DMS79 treated with DMSO at 0.1 percent for 48 hours (cell line): Measurements from ENCODE around the gene CDK14.
A peak's percentile ranks its signal among the peaks of the same experiment; 100 is the strongest.

Experiments used
- DNase-seq: peaks from one replicate; lab custom pipeline; 2025; lab: John Stamatoyannopoulos, UW

The CDK14 gene

GRCh38 chr7:90595801-90596670 lies at the start of gene CDK14:
Gene CDK14 (plus strand): TSS chr7:90596321. CDS start chr7:90596628, 307 bp downstream.
- DNase-seq: peak; percentile 40

DNA sequence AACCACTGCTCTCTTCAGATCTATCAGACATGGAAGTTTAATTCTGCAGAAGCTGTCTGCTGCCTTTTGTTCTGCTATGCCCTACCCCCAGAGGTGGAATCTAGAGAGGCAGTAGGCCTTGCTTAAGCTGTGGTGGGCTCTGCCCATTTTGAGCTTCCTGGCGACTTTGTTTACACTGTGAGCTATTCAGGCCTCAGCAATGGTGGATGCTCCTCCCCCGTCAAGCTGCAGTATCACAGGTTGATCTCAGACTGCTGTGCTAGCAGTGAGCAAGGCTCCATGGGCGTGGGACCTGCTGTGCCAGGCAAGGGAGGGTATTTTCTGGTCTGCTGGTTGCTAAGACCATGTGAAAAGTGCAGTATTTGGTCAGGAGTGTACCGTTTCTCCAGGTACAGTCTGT lies 45.1 kb upstream of the CDK14 start:
- no peak for DNase-seq

- DNase-seq: no peak
Observed at GRCh38 chr7:90552521-90552920, 43.6 kb upstream of the CDK14 start.

- no peak for DNase-seq
Observed at GRCh38 chr7:90560730-90561129, 35.4 kb upstream of the CDK14 start.

GRCh38 chr7:90563286-90563685 lies 32.8 kb upstream of the CDK14 start:
- DNase-seq: no peak

- no peak for DNase-seq
Observed at GRCh38 chr7:90564455-90564854, 31.7 kb upstream of the CDK14 start.

DNA sequence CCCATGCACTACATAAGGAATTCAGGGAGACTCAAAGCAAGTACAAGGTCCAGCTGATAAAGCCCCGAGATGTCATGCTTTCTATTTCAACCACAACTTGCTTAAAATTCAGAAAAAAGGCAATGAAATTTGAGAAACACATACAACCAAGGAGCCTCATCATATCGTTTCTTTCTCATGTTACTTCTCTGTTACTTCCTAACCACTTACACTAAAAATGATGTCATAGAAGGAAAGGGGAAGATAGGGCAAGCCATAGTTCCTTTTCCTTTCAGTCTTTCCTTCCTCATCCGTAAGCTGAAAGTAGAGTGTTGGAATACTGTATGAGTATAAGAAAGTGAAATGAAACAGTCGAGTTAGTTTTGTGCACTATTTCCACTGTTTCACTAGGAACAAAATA lies 27.9 kb upstream of the CDK14 start:
- DNase-seq: no peak

GRCh38 chr7:90569368-90569767 lies 26.8 kb upstream of the CDK14 start:
- DNase-seq: no peak

DNA sequence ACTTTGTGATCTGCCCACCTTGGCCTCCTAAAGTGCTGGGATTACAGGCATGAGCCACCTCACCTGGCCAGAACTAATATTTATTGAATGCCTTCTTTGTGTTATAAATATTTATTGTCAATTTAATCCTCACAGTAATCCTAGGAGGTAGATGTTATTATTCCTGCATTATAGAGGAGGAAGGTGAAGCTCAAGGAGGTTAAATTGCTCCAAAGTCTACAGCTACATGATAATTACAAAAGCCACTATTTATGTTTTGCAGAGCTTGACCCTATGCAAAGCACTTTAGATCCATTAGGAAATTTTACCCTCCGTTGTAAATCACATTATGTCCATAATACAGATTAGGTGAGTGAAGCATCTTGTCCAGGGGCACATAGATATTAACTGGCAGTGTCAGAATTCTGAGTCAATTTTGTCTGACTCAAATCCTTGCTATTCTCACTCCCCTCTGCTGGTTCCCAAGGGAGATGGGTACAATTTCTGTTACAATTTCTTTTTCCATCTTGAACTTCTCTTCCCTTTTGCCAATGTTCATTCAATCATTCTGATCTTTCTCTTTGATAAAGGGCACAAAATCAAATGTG lies 25.7 kb upstream of the CDK14 start:
- no peak for DNase-seq

DNA sequence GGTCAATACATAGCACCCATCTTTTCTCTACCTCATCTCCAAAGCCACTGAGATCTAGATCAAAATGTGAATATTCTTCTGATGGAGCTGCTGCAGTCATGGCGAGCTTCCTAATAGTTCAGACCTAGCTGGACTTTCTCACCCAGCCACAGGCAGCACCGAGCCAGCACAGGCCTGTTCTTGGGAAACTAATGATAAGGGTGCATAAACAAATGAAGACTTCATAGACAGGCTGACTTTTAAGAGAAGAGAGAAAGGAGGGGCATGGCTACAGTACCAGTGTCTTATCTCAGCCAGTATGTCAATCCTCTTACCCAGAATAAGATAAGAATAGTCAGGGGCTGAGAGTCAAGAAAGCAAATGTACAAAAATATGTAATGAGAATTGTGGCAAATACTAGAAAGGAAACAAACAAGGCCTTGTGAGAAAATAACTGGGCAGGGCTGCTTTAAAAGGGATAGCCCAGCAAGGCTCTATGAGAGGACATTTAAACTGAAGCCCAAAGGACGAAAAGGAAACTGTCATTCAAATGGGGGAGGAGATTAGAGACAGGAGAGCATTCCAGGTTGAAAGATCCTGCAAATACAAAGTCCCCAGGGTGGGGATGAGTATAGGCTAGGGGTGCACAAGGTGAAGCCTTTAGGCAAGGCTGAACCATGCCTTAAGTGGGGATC lies 21.8 kb upstream of the CDK14 start:
- no peak for DNase-seq

- no peak for DNase-seq
Observed at GRCh38 chr7:90574820-90575187, 21.3 kb upstream of the CDK14 start.

DNA sequence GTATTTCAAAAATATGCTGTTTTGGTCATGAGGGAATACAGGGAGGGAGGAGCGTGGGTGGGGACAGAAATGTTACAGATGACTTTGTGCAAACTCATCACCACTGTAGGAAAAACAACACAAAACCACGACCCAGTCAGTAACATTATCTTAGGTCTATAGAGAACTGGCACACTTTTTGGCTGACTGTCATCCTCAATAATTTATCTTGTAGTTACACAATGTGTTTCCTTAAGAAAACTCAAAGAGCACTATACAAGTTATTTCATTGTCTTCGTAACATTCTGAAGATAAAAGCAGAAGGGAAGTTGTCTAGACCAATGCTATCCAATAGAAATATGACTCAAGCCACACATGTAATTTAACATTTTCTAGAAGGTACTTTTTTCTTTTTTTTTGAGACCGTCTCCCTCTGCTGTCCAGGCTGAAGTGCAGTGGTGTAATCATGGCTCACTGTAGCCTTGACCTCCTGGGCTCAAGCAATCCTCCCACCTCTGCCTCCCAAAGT lies 16.9 kb upstream of the CDK14 start:
- no peak for DNase-seq

- DNase-seq: no peak
Observed at GRCh38 chr7:90580051-90580450, 16.1 kb upstream of the CDK14 start.

DNA sequence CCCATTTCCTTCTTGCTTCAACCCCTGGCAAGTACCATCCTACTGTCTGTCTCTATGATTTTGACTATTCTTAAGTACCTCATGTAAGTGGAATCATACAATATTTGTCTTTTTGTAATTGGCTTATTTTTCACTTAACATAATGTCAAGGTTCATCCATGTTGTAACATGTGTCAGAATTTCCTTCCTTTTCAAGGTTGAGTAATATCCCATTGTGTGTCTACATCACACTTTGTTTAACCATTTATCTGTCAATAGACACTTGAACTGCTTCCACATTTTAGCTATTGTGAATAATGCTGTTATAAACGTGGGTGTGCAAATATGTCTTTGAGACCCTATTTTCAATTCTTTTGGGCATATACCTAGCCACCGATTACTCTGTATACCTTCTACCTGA lies 14.0 kb upstream of the CDK14 start:
- no peak for DNase-seq

DNA sequence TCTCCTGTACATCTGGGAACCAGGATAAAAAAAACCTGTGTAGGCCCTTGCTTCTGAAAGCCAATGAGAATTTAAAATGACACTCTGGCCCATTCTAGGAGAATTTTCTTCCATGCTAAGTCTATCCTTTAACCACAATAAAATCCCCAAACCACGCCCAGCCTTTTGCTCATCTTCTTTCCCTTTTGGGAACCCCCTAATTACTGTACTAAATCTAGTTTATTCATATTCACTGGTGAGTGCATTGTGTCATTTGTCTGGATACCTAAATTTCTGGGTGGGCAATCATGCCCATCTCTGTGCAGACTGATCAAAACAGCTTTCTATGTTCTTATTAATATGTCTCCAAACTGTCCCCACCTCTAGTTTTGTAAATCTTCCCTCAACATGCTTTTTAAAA lies 11.7 kb upstream of the CDK14 start:
- no peak for DNase-seq

- DNase-seq: no peak
Observed at GRCh38 chr7:90586091-90586490, 10.0 kb upstream of the CDK14 start.

GRCh38 chr7:90587766-90588165 lies 8.4 kb upstream of the CDK14 start:
- no peak for DNase-seq

- no peak for DNase-seq
Observed at GRCh38 chr7:90592033-90592432, 4.1 kb upstream of the CDK14 start.

DNA sequence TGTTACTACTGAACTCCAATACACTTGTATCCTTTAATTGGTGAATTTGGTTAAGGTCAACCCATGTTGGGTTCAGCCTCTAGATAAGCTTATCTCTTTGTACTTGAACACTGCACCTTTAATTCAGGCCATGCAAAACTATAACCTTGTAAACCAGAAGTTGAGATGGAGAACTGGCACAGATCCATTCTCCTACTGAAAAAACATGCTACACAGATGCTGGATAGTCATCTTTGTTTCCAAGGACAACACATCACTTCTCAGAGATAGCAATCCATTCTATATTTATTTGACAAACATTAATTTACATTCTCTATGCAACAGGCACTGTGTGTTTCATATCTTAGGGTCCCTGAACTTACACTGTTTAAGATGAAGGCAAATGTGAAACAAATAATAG lies 2.9 kb upstream of the CDK14 start:
- DNase-seq: no peak

GRCh38 chr7:90594751-90595317 lies 1.3 kb upstream of the CDK14 start:
- peak; percentile 35 for DNase-seq

DNA sequence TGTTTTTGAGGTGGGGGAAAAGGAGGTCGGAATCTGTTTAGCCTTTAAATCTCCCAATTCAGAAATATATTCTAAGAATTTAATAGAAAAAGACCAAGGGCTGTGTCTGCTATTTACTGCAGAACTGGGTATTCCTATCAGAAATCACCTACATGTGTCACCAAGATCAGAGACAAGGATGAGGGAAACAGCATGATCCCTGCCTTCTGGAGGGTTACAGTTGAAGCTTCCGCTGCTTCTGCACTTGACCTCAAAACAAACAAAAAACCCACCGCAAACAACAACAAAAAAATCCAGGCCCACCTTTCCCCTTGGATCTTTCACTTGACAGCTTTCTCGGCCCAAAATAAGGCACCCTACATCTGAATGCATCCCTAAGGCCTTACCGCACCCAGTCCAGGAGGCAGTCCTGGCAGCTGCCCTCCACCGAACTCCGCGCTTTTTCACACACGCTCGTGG lies 750 bp upstream of the CDK14 start:
- peak; percentile 35 for DNase-seq
